Activated CD4-positive, alpha-beta T cell treated with anti-CD3 and anti-CD28 coated beads, Interleukin-2, Interleukin-6, amounts not matched to agents 100 ng/mL and 50 ng/mL, durations not matched to agents 16 hours and 8 hours (primary cell): Measurements from ENCODE around the gene LRPAP1.

ENCODE experiments used
- DNase-seq: peaks from one replicate; pipeline ENCODE4 v3.0.0-alpha.2; 2020

LRPAP1 gene

DNA sequence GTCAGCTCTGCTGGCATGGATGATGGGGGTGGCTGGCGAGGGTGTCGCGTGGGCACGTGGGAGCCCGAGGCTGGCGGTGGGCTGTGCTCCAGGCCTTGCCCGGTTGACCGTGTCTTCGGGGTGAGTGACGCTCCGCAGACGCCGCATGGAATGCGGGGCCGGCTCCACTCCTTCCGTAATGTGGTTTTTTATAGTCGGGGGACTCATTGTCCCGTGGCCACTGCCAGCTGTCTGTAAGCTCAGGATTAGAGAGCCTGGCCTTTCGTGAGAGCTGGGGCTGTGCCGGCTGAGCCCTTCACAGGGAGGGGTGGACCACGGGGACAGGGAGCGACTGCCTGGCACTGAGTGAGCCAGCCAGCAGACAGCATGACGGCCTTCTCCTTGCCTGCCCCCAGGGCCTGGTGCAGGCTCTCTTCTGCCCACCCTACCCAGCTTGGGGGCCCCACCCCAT, 48.7 kb downstream of the LRPAP1 start:
- DNase-seq = no peak

GRCh38 chr4:3482707-3483106, 49.5 kb downstream of the LRPAP1 start:
- DNase-seq = no peak

DNA sequence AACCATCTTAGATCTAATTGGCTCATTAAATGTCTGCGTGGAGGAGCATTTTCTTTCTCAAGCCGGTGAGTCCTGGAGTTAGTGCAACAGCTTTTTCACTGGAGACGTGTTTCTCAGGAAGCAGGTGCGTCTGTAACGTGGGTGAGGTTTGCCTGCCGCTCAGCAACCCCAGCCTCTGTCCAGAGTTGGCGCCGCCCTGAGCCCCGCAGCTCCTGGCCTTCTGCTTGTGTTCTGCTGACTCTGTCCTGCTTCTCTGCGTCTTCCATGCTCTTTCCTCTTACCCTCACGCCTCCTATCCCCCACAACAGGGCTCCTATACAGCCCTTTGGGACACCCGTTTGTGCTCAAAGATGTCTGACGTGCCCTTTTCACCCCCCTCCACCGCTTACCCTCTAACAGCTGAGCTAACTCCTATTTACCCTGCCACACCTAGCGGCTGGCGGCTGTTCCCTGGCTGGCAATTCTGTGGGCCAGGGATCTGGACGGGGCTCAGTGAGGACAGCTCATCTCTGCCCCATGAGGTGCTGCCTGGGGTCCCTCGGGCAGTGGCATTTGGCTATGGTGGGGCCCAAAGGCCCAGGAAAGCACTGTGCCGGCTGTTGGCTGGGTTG, 50.3 kb downstream of the LRPAP1 start:
- DNase-seq = no peak

DNA sequence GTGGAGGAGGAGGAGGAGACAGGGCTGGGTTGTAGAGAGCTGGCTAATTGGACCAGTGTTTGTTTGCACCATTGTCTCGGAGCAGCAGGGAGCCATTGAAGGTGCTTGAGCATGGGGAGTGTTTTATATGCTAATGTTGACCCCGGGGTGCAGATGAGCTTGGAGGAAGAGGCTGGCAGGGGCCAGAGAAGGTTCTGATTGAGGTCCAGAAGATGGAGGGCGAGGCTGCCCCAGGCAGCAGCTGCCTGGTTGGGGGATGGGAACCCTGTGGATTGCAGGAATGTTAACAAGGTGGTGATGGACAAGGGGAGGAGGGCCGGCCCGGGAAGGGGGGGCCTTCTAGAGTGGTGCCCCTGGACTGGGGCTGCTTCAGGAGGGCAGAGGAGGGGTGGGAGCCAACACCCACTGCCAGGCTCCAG, 51.1 kb downstream of the LRPAP1 start:
- DNase-seq = no peak

DNA sequence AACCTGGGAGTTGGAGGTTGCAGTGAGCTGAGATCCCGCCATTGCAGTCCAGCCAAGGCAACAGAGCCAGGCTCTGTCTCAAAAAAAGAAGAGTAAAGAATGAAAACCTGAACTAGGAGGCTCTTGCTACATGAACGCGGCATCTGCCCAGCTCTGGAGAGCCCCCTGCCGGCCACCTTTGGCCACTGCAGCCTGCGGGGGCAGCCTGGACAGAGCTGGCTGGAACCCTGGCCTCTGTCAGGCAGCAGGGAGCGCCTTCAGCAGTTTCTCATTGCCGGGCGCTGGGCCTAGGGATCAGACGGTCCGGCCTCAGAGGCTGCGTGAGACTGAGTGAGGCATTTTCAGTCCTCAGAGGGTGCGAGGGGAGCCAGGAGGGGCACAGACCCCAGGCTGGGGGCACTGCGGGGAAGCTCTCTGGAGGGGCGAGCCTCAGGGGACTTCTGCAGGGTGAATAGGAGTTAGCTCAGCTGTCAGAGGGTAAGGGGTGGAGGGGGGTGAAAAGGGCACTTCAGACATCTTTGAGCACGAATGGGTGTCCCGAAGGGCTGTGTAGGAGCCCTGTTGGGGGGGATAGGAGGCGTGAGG, 51.6 kb downstream of the LRPAP1 start:
- peak; percentile 87 for DNase-seq

DNA sequence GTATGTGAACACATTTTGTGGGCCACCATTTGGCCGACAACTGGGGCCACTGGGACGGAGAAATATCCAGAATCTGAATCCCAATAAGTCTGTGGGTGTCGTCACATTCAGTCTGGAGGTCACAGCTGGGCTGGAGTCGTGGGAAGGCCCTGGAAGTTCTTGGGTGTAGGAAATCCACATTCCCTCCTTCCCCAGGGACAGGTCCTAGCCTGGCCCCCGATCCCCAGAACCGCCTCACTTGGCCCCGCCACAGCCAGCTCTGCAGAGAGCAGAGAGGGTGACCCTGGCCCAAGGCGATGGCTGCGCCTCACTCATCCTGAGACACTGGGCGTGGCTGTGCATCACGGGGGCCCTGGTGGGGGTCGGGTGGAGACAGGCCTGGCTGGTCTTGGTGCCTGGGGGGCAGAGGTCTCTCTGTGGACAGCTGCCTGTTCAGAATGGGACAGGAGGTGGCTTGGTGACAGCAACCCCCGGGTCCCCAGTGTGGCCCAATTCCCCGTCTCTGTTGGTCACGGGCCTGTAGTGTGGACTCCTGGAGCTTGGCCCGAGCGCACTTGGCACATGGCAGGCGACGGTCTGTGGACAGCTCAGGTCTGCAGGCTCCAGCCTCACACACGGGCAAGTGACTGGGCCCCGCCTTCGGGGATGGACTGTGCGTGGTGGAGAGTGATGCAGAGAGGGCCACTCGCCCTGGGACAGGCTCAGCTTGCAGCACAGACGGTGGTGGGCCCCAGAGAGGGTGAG, 52.7 kb downstream of the LRPAP1 start:
- DNase-seq = no peak

GRCh38 chr4:3478446-3479357, 53.5 kb downstream of the LRPAP1 start:
- DNase-seq = no peak

DNA sequence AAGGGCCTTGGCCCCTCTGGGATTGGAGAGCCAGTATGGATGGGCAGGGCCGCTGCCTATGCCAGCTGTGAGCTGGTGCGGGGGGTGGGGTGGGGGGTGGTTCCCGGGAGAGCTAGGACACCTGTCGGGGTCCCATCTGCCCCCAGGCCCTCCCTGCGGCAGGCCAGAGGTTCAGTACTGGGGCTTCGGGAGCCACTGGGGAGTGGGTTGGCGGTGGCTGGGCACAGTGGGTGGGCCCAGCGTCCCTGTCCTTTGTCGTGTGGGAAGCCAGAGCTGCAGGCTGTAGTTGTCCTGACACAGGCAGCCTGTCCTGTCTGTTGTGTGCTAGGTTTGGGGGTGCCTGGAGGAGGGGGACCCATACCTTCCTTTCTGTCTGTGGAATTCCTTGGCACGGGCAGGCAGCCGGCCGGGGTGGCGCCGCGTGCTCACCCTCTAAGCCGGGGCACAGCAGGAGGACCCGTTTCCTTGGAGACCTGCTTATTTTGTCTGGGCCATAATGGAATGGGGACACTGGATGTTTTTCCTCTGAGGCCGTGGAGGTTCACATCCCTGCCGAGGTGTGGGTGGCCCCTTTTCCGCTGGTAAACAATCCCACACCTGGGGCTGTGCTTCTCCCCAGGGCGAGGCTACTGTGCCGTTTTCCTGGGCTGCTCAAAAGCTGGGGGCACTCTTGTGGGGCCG, 54.3 kb downstream of the LRPAP1 start:
- DNase-seq = no peak

DNA sequence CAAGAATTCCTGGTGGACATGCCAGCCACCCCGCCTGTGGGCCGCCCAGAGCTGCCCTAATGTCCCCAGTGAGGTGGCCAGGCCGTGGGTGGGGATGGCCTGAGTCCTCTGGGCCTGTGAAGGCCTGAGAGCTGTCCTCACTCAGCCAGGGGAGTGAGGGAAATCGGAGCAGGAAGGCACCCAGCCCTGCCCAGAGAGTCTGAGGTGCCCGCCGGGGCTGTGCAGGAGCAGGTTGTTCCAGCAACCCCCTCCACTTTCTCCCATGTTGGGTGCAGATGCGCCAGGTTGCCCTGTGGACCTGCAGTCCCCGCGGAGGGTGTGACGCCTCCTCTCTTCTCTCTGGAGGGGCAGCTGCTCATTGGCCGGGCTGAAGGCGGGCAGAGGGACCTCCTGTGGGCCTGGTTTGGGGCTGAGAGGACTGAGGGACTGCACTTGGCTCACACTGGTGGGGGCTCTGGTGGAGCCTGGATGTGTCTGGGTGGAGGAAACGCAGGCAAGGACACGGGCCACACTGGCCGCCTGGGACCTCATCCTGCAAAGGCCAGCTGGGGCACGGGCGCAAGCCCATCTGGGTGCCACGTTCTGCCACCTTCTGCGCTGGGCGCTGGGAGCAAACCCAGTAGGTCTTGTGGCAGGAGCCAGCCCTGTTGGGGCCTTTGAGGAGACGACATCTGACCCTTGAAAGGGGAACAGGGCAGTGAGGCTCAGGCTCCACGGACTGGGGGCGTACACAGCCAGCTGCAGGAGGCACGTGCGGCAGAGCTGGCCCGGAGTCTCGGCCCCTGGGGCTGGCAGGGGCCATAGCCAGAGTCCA, 55.1 kb downstream of the LRPAP1 start:
- no peak for DNase-seq

DNA sequence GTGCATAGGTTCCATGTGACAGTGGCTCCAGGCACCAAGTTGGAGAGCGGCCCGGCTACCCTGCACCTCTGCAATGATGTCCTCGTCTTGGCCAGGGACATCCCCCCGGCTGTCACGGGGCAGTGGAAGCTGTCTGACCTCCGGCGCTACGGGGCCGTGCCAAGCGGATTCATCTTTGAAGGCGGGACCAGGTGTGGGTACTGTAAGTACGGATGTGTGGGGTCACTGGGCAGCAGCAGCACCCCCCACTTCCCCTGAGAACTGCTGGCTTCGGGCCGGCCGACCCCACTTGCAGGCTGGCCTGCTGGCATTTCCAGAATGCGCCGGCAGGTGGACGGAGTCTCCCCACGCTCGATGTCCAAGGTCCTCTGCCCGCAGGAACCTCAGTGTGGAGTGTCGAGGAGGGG, 55.9 kb downstream of the LRPAP1 start:
- DNase-seq = no peak

GRCh38 chr4:3475713-3476260, 56.4 kb downstream of the LRPAP1 start:
- DNase-seq = no peak

DNA sequence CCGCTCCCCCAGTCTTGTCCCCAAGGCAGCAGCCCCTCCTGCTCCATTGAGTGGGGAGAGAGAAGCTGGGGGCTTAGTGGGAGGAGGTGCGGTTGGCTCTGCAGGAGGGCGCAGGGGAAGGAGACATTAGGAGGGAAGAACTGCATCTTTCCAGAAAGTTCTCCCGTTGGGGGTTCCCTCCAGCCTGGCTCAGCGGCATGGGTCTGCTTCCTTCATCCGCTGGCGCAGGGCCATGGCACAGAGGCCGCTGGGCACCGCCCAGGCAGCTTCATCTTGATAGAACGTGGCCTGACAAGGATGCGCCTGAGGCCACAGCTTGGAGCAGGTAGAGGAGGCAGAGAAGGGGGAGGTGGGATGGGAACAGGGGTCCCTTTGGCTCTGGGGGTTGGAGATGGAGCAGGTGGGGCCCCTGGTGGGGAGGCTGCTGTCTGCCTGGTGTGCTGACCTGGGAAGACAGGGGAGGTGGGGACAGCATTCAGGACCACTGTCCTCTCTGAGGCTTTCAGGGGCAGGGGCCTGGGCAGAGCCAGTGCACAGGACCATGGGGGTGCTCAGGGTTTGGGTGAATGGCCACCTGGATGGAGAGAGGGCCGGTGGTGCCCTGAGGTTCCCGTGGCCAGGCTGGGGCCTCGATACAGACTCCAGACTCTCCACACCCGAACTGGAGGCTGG, 57.0 kb downstream of the LRPAP1 start:
- DNase-seq = no peak

DNA sequence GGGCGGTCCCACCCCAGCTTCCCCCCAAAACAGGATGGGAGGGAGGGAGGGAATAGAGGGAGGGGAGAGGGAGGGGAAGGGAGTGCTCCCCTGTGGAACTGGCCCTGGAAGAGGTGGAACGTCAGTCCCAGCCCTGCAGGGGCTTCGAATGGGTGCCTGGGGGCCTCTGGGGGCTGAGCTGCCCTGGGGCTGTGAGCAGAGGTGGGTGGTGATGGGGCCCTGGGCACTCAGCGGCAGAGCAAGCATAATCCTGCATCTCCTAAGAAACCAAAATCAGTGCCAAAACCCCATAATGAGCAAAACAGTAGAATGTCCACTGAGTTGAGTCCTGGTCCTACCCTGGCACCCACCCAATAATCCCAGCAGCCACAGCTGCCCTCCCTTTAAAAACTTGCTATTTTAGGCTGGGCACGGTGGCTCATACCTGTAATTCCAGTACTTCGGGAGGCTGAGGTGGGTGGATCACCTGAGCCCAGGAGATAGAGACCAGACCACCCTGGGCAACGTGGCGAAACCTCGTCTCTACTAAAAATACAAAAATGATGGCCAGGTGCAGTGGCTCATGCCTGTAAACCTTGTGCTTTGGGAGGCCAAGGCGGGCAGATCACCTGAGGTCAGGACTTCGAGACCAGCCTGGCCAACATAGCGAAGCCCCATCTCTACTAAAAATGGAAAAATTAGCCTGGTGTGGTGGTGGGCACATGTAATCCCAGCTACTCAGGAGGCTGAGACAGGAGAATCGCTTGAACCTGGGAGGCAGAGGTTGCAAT, 58.0 kb downstream of the LRPAP1 start:
- no peak for DNase-seq

GRCh38 chr4:3473181-3473950, 58.9 kb downstream of the LRPAP1 start:
- no peak for DNase-seq

GRCh38 chr4:3472411-3473141, 59.6 kb downstream of the LRPAP1 start:
- DNase-seq = no peak

GRCh38 chr4:3471886-3472285, 60.3 kb downstream of the LRPAP1 start:
- DNase-seq = no peak

DNA sequence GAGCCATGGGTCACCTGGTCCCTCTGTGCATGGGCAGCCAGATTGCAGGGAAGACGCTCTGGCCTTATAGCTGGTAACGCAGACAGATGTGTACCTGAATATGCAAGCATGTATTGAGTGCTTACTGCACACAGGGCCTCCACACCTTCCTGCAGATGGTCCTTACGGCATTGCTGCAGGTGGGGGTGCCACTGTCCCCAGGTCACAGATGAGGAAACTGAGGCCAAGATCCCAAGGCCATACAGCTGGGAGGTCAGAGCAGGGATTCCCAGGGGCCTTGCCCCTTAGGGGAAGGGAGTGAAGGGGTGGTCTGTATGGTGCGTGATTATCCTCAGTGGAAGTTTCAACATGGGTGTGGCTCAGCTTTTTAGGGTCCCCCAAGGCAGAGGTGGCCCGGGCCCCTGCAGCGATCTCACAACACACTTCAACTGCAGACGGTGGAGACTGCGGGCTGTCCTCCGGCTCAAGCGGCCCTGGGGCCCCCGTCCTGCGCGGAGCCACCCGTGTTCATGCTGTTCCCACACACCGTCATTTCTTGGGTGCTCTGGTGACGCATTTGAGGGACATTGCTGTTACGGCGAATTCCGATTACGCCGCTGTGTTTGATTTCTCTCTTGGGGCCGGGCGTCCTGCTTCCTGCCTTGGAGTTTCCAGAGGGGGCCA, 61.0 kb downstream of the LRPAP1 start:
- DNase-seq = no peak
